Measurements from ENCODE around the gene ALPG.
"Not testable (repeated sequence)": the region's sequence is repeated elsewhere in the genome, so short reads cannot be mapped to it uniquely, and the experiment has no call there.

ALPG gene

DNA sequence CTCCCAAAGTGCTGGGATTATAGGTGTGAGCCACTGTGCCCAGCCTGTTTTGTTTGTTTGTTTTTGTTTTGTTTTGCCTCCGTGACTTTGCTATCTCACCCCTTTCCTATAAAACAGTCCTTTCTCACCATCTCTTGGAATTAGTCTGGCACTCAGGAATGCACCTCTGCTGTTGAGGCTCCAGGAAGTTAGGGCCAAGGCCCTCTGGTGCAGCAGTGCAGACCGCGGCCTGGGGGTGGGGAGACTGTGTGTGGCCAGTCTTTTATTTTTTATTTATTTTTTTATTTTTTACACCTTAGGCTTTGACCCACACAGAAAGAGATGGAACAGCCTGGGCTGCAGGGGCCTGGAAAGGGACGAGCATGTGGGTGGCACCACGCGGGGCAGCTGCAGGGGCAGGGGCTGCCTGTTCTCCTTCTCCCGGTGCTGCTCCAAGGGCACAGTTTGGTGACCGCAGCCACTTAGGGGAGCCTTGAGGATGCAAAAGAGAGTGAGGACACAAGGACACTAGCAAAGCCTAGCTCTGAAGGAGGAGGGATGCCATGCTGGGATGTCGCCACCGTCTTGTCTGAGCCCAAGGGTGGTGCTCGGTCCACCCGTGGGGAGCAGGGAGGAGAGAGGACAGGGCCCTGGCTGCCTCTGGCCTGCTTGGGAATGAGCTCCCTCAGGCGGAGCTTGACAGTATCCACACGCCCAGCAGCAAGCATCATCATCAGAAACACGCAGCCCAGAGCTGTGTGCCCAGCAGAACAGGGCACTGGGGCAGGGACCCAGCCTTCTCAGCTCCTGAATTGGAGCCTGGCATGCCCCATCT, 29.9 kb downstream of the ALPG start:
- H3K27me3 ChIP-seq (ENCODE audit: control insufficient read depth, insufficient read depth, low read length): peaks cover 2% of the 10 kb centered on the region; the same call in 1 of the 2 replicates
- H3K36me3 ChIP-seq (ENCODE audit: control insufficient read depth, insufficient read depth, low read length): no peaks in the 10 kb centered on the region
- H3K27ac ChIP-seq (ENCODE audit: low read depth, low read length): no peak overlapping the region

DNA sequence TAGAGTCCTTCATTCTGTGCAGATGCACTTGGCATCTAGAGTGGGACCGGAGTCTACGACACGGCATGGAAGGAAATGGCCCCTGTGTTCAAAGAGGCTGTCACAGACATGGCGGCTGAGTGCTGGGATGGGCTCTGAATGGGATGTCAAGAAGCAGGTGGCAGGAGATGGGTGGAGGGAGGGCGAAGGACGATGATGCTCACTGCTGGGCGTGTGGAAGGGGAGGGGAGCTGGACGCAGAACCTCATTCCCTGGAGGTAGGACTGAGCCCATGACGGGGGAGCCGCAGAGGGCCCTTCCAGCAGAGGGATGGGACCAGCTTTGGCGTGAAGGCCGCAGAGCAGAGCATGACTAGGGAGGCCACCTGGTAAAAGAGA, 30.5 kb downstream of the ALPG start:
- H3K9me3 ChIP-seq (ENCODE audit: control insufficient read depth, insufficient read depth, low read depth, low read length): no peaks in the 10 kb centered on the region
- peaks cover 2% of the 10 kb centered on the region; the same call in 1 of the 2 replicates for H3K27me3 ChIP-seq (ENCODE audit: control insufficient read depth, insufficient read depth, low read length)
- H3K4me1 ChIP-seq (ENCODE audit: control insufficient read depth, insufficient read depth, low read length): peaks cover 9% of the 10 kb centered on the region
- no peaks in the 10 kb centered on the region for H3K36me3 ChIP-seq (ENCODE audit: control insufficient read depth, insufficient read depth, low read length)
- no peak overlapping the region for H3K9ac ChIP-seq (ENCODE audit: low read length)
- H3K27ac ChIP-seq (ENCODE audit: low read depth, low read length): no peak overlapping the region
- no peak overlapping the region for H3K4me3 ChIP-seq (ENCODE audit: low read depth, low read length)

More for the DNA sequence above, 29.9 kb downstream of the ALPG start:
- Histone ChIP-seq H3K4me3 (ENCODE audit: low read depth, low read length) (no peak overlapping the region), H3K9ac (ENCODE audit: low read length) (no peak overlapping the region), H3K9me3 (ENCODE audit: control insufficient read depth, insufficient read depth, low read depth, low read length) (no peaks in the 10 kb centered on the region), H3K4me1 (ENCODE audit: control insufficient read depth, insufficient read depth, low read length) (peaks cover 9% of the 10 kb centered on the region)

- Histone ChIP-seq H3K9me3 (ENCODE audit: control insufficient read depth, insufficient read depth, low read depth, low read length) (no peaks in the 10 kb centered on the region), H3K4me3 (ENCODE audit: low read depth, low read length) (no peak overlapping the region), H3K27ac (ENCODE audit: low read depth, low read length) (no peak overlapping the region), H3K36me3 (ENCODE audit: control insufficient read depth, insufficient read depth, low read length) (no peaks in the 10 kb centered on the region), H3K27me3 (ENCODE audit: control insufficient read depth, insufficient read depth, low read length) (peaks cover 2% of the 10 kb centered on the region; the same call in 1 of the 2 replicates), H3K4me1 (ENCODE audit: control insufficient read depth, insufficient read depth, low read length) (peaks cover 1% of the 10 kb centered on the region), H3K9ac (ENCODE audit: low read length) (no peak overlapping the region)
Observed at GRCh38 chr2:232438091-232438490, 31.4 kb downstream of the ALPG start.

GRCh38 chr2:232438951-232439757, 32.5 kb downstream of the ALPG start:
- Histone ChIP-seq H3K9ac (ENCODE audit: low read length) (no peak overlapping the region), H3K27me3 (ENCODE audit: control insufficient read depth, insufficient read depth, low read length) (peaks cover 2% of the 10 kb centered on the region; the same call in 1 of the 2 replicates), H3K9me3 (ENCODE audit: control insufficient read depth, insufficient read depth, low read depth, low read length) (no peaks in the 10 kb centered on the region), H3K4me3 (ENCODE audit: low read depth, low read length) (no peak overlapping the region), H3K36me3 (ENCODE audit: control insufficient read depth, insufficient read depth, low read length) (no peaks in the 10 kb centered on the region), H3K27ac (ENCODE audit: low read depth, low read length) (no peak overlapping the region), H3K4me1 (ENCODE audit: control insufficient read depth, insufficient read depth, low read length) (peaks cover 2% of the 10 kb centered on the region; the same call in 1 of the 2 replicates)

DNA sequence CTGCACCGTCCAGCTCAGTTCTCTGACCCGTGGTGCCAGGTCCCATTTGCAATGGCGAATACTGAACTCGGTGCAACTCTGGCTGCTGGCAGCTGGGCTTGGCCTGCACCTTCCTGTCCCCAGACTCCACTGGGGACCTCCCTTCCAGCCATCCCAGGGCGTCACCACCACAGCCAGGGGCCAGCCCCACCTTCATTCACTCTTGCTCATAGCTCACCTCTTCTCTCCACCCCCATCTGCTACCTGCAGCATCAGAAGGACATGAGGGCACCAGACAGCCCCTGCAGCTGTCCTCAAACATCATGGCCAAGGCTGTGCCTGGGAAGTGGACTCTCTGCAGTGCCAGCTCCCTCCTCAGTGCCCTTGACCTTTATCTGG, 33.1 kb downstream of the ALPG start:
- Histone ChIP-seq H3K36me3 (ENCODE audit: control insufficient read depth, insufficient read depth, low read length) (no peaks in the 10 kb centered on the region), H3K4me3 (ENCODE audit: low read depth, low read length) (no peak overlapping the region), H3K9ac (ENCODE audit: low read length) (no peak overlapping the region), H3K9me3 (ENCODE audit: control insufficient read depth, insufficient read depth, low read depth, low read length) (no peaks in the 10 kb centered on the region), H3K27ac (ENCODE audit: low read depth, low read length) (no peak overlapping the region), H3K4me1 (ENCODE audit: control insufficient read depth, insufficient read depth, low read length) (peaks cover 4% of the 10 kb centered on the region; the same call in 1 of the 2 replicates), H3K27me3 (ENCODE audit: control insufficient read depth, insufficient read depth, low read length) (peaks cover 2% of the 10 kb centered on the region; the same call in 1 of the 2 replicates)

DNA sequence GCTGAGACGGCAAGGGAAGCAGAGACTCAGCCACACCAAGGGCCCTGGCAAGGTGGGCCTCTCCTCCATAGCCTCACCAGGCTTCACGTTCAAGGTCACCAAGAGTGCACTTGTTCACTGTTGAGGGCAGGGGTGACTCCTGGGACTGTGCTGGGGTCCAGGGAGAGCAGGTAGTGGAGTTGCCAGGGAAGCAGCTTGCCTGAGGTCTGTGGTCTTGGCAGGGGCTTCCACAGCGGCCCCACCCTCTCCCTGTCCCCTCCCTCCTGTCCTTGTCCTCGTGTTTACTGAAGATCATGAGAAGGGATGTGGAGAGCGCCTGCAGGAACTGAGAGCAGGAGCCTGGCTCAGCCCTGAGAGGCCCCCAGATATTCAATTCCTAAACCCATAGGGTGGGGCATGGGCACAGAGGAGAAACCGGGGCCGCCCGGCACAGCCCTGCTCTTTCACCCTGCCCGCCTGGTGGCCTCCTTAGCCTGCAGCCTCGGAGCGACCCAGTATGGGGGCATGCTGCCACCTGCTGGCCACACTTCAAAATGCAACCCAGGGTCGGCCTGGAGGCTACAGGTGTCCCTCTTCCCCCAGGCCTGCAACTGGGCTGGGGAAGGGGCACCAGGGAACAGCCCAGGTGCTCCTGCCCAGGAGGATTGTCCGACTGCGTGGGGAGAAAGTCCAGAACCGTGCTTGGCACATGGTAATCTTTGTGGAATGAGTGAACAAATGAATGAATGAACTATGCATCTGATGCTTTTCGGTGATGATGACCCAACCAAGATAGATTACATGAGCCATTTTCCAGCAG, 33.8 kb downstream of the ALPG start:
- not testable (repeated sequence) for H3K9me3 ChIP-seq (ENCODE audit: control insufficient read depth, insufficient read depth, low read depth, low read length); H3K36me3 ChIP-seq (ENCODE audit: control insufficient read depth, insufficient read depth, low read length); H3K27me3 ChIP-seq (ENCODE audit: control insufficient read depth, insufficient read depth, low read length); H3K9ac ChIP-seq (ENCODE audit: low read length); H3K4me3 ChIP-seq (ENCODE audit: low read depth, low read length); H3K4me1 ChIP-seq (ENCODE audit: control insufficient read depth, insufficient read depth, low read length); H3K27ac ChIP-seq (ENCODE audit: low read depth, low read length)

- H3K4me3 ChIP-seq (ENCODE audit: low read depth, low read length): no peak overlapping the region
- H3K4me1 ChIP-seq (ENCODE audit: control insufficient read depth, insufficient read depth, low read length): peaks cover 4% of the 10 kb centered on the region; the same call in 1 of the 2 replicates
- no peak overlapping the region for H3K9ac ChIP-seq (ENCODE audit: low read length)
- H3K9me3 ChIP-seq (ENCODE audit: control insufficient read depth, insufficient read depth, low read depth, low read length): no peaks in the 10 kb centered on the region
- H3K27me3 ChIP-seq (ENCODE audit: control insufficient read depth, insufficient read depth, low read length): peaks cover 2% of the 10 kb centered on the region; the same call in 1 of the 2 replicates
- no peaks in the 10 kb centered on the region for H3K36me3 ChIP-seq (ENCODE audit: control insufficient read depth, insufficient read depth, low read length)
- no peak overlapping the region for H3K27ac ChIP-seq (ENCODE audit: low read depth, low read length)
Observed at GRCh38 chr2:232441147-232441651, 34.6 kb downstream of the ALPG start.

- H3K27me3 ChIP-seq (ENCODE audit: control insufficient read depth, insufficient read depth, low read length); H3K4me1 ChIP-seq (ENCODE audit: control insufficient read depth, insufficient read depth, low read length); H3K27ac ChIP-seq (ENCODE audit: low read depth, low read length); H3K4me3 ChIP-seq (ENCODE audit: low read depth, low read length); H3K9me3 ChIP-seq (ENCODE audit: control insufficient read depth, insufficient read depth, low read depth, low read length); H3K36me3 ChIP-seq (ENCODE audit: control insufficient read depth, insufficient read depth, low read length); H3K9ac ChIP-seq (ENCODE audit: low read length): not testable (repeated sequence)
Observed at GRCh38 chr2:232441922-232442321, 35.3 kb downstream of the ALPG start.

DNA sequence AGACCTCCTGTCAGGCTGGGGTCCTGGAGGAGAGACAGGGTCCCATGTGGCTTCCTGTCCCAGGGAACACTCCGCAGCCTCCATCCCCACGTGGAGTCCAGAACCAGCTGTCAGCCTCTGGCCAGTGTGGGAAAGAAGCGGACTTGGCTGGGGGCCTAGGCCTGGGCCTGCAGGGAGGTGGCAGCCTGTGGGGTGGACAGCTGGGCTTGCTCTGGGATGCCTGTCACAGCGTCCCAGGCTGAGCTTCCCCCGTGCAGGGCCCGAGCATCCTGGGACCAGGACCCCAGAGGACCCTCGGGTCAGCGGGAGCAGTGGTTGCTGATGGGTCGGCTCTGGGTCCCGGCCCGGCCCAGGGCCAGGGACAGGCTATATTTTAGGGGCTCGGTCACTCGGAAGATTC, 35.8 kb downstream of the ALPG start:
- H3K27ac ChIP-seq (ENCODE audit: low read depth, low read length); H3K36me3 ChIP-seq (ENCODE audit: control insufficient read depth, insufficient read depth, low read length); H3K4me1 ChIP-seq (ENCODE audit: control insufficient read depth, insufficient read depth, low read length); H3K4me3 ChIP-seq (ENCODE audit: low read depth, low read length); H3K9ac ChIP-seq (ENCODE audit: low read length); H3K9me3 ChIP-seq (ENCODE audit: control insufficient read depth, insufficient read depth, low read depth, low read length): not testable (repeated sequence)
- peaks cover 10% of the 10 kb centered on the region; the same call in 1 of the 2 replicates for H3K27me3 ChIP-seq (ENCODE audit: control insufficient read depth, insufficient read depth, low read length)

DNA sequence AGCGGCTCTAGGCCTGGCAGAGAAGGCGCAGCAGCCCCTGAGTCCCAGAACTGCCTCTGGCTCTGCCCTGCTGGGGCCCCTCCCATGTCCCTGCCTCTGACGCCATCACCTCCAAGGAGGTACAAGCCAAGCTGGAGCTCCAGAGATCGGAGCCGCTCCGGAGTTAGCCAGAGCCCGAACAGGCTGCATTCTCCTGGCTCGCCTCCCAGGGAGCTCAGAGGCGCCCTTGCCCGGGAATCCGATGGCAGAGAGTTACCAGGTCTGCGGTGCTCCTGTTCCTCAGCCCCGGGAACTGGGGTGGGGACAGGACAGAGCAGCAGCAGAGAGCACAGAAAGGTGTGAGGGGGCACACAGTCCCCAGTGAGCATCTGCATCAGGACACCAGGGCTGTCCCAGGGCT, 36.4 kb downstream of the ALPG start:
- H3K4me3 ChIP-seq (ENCODE audit: low read depth, low read length); H3K9me3 ChIP-seq (ENCODE audit: control insufficient read depth, insufficient read depth, low read depth, low read length); H3K9ac ChIP-seq (ENCODE audit: low read length); H3K36me3 ChIP-seq (ENCODE audit: control insufficient read depth, insufficient read depth, low read length); H3K27ac ChIP-seq (ENCODE audit: low read depth, low read length); H3K4me1 ChIP-seq (ENCODE audit: control insufficient read depth, insufficient read depth, low read length): not testable (repeated sequence)
- peaks cover 10% of the 10 kb centered on the region; the same call in 1 of the 2 replicates for H3K27me3 ChIP-seq (ENCODE audit: control insufficient read depth, insufficient read depth, low read length)

Data from HUES6 (cell line).